PC-9 (cell line): ENCODE results near the gene TMUB1.

ENCODE experiments used
- EZH2 ChIP-seq: fragments of 200-600 bp; sonication (generic); IDR thresholded peaks from 2 replicates; pipeline ENCODE4 v1.8.0; 2017; ENCODE audit warnings: antibody characterized with exemption, low read depth
- TF ChIP-seq, protein P1 (sequence below): fragments of 200-600 bp; sonication (generic); conservative IDR thresholded peaks from 2 replicates; pipeline ENCODE4 v1.6.1; 2017; ENCODE audit warnings: mixed run types, antibody characterized with exemption, mild to moderate bottlenecking, moderate library complexity

DNA sequence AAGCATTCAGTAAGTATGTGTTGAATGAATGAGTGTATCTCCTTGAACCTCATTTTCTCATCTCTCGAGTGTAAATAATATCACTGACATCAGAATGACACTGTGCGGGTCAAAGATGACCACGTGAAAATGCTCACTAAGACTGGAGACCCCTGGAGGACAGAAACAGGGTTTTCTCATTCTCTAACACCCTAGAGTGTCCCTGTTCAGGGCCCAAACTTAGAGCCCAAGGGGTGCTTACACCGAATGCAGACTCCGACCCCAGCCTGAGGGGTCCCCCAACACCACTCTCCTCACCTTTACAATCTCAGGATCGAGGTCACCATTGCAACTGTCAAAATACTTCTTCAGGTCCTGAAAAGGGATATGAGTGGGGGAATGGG, 27.0 kb downstream of the TMUB1 start:
- TF ChIP-seq, protein P1, sequence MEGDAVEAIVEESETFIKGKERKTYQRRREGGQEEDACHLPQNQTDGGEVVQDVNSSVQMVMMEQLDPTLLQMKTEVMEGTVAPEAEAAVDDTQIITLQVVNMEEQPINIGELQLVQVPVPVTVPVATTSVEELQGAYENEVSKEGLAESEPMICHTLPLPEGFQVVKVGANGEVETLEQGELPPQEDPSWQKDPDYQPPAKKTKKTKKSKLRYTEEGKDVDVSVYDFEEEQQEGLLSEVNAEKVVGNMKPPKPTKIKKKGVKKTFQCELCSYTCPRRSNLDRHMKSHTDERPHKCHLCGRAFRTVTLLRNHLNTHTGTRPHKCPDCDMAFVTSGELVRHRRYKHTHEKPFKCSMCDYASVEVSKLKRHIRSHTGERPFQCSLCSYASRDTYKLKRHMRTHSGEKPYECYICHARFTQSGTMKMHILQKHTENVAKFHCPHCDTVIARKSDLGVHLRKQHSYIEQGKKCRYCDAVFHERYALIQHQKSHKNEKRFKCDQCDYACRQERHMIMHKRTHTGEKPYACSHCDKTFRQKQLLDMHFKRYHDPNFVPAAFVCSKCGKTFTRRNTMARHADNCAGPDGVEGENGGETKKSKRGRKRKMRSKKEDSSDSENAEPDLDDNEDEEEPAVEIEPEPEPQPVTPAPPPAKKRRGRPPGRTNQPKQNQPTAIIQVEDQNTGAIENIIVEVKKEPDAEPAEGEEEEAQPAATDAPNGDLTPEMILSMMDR, result no peak
- no peak for TF ChIP-seq EZH2
